WERI-Rb-1 (cell line): ENCODE measurements around the gene THBS4.

Experiments used
- DNase-seq: peaks from one replicate; pipeline ENCODE4 v3.0.0-alpha.2; 2020
- H3K27ac ChIP-seq: fragments of 250-450 bp; sonication (Bioruptor Pico); 2 replicates; pipeline ENCODE4 v1.5.1; 2020; ENCODE audit warnings: mild to moderate bottlenecking, moderate library complexity
- H3K27me3 ChIP-seq: fragments of 250-450 bp; sonication (Bioruptor Pico); 2 replicates; pipeline ENCODE4 v1.5.1; 2021; ENCODE audit warnings: mild to moderate bottlenecking, low read depth, moderate library complexity; ENCODE audit not compliant: insufficient read depth, severe bottlenecking
- H3K36me3 ChIP-seq: fragments of 250-450 bp; sonication (Bioruptor Pico); 2 replicates; pipeline ENCODE4 v1.5.1; 2020; ENCODE audit warnings: mild to moderate bottlenecking, moderate library complexity
- H3K4me3 ChIP-seq: 2 replicates; pipeline ENCODE4 v1.5.1; 2011; ENCODE audit warnings: low read depth, mild to moderate bottlenecking, control low read depth, low read length
- H3K9me3 ChIP-seq: fragments of 250-450 bp; sonication (Bioruptor Pico); 2 replicates; pipeline ENCODE4 v1.5.1; 2021; ENCODE audit warnings: mild to moderate bottlenecking, moderate library complexity; ENCODE audit not compliant: severe bottlenecking
- TF ChIP-seq, protein P1 (sequence below): IDR thresholded peaks from 2 replicates; pipeline ENCODE4 v1.5.1; 2011; ENCODE audit warnings: low read depth, mild to moderate bottlenecking, control low read depth, inconsistent platforms, low read length

THBS4 gene

GRCh38 chr5:80026841-80027240 lies 8.3 kb upstream of the THBS4 start:
- H3K4me3 ChIP-seq, result no peak overlapping the region
- no peaks in the 10 kb centered on the region for H3K36me3 ChIP-seq
- no peaks in the 10 kb centered on the region for H3K9me3 ChIP-seq
- DNase-seq, result no peak
- TF ChIP-seq, protein P1, sequence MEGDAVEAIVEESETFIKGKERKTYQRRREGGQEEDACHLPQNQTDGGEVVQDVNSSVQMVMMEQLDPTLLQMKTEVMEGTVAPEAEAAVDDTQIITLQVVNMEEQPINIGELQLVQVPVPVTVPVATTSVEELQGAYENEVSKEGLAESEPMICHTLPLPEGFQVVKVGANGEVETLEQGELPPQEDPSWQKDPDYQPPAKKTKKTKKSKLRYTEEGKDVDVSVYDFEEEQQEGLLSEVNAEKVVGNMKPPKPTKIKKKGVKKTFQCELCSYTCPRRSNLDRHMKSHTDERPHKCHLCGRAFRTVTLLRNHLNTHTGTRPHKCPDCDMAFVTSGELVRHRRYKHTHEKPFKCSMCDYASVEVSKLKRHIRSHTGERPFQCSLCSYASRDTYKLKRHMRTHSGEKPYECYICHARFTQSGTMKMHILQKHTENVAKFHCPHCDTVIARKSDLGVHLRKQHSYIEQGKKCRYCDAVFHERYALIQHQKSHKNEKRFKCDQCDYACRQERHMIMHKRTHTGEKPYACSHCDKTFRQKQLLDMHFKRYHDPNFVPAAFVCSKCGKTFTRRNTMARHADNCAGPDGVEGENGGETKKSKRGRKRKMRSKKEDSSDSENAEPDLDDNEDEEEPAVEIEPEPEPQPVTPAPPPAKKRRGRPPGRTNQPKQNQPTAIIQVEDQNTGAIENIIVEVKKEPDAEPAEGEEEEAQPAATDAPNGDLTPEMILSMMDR, result no peak
- H3K27ac ChIP-seq, result no peak overlapping the region
- no peaks in the 10 kb centered on the region for H3K27me3 ChIP-seq

DNA sequence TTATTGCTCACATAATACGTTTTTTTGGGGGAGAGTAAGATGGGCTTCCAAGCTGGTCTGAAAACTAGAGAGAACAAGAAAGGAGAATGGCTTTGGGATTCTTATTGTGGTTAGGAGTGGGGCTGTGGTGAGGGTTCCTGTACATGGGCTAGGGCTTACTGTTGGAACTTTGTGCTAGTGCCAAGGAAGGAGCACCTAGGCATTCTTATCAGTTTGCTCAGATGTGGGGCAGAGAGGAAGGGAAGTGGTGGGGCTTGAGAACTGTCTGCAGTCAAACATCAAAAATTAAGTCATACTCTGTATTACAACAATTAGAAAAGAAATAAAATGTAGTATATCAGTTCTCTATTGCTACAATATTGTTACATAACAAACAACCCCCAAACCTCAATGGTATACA lies 4.0 kb upstream of the THBS4 start:
- H3K36me3 ChIP-seq, result no peaks in the 10 kb centered on the region
- no peak overlapping the region for H3K27ac ChIP-seq
- no peak overlapping the region for H3K4me3 ChIP-seq
- no peaks in the 10 kb centered on the region for H3K9me3 ChIP-seq
- no peak for DNase-seq
- no peaks in the 10 kb centered on the region for H3K27me3 ChIP-seq
- TF ChIP-seq, protein P1, result no peak

GRCh38 chr5:80033513-80033912 lies 1.6 kb upstream of the THBS4 start:
- Histone ChIP-seq H3K27ac (no peak overlapping the region), H3K4me3 (no peak overlapping the region), H3K36me3 (no peaks in the 10 kb centered on the region), H3K9me3 (no peaks in the 10 kb centered on the region), H3K27me3 (no peaks in the 10 kb centered on the region)
- TF ChIP-seq, protein P1, result no peak
- DNase-seq, result no peak

GRCh38 chr5:80034559-80034958 lies 589 bp upstream of the THBS4 start:
- no peaks in the 10 kb centered on the region for H3K27me3 ChIP-seq
- no peak for DNase-seq
- no peaks in the 10 kb centered on the region for H3K9me3 ChIP-seq
- peak overlapping the region; percentile 45 for H3K4me3 ChIP-seq
- TF ChIP-seq, protein P1, result no peak
- H3K36me3 ChIP-seq, result no peaks in the 10 kb centered on the region
- no peak overlapping the region for H3K27ac ChIP-seq

DNA sequence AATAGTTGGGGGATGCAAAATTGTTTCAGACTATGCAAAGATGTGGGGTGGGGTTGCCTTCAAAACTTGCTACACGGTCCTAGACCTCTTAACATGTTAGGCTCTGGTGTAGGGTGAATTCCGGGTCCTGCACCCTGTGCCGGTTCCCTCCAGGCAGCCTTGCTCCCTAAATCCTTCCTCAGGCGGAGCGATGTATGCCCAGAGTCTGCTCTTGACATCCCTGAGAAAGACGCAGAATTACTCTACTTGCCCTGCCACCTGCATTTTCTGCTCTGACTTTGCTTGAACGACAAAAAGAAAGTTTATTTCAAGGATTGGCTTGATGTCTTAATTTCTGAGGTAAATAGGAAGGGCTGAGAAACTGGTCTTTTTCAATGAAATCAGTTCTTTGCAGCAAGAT lies 691 bp downstream of the THBS4 start:
- no peak for DNase-seq
- peak overlapping the region; percentile 49 for H3K4me3 ChIP-seq
- no peaks in the 10 kb centered on the region for H3K27me3 ChIP-seq
- no peaks in the 10 kb centered on the region for H3K36me3 ChIP-seq
- H3K27ac ChIP-seq, result no peak overlapping the region
- no peaks in the 10 kb centered on the region for H3K9me3 ChIP-seq
- TF ChIP-seq, protein P1, result no peak

DNA sequence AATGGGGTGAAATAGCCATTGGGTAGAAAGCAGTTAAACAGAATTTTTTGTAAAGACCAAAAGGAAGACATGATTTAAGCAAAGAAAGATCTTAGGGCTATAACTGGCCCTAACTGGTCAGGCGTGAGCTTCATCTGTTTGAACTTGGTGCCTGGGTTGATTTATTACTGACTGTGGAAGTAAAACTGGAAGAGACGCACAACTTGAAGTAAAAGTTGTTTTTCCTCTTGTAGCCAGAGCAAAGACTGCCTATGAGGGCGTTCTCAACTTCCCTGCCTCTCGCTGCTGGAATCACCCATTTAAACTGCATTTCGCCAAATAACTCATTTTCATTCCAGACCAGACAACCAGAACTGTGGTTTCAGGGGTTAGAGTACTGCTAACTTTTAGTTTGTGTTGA lies 1.5 kb downstream of the THBS4 start:
- H3K9me3 ChIP-seq, result no peaks in the 10 kb centered on the region
- no peak overlapping the region for H3K4me3 ChIP-seq
- TF ChIP-seq, protein P1, result no peak
- no peaks in the 10 kb centered on the region for H3K27me3 ChIP-seq
- H3K36me3 ChIP-seq, result no peaks in the 10 kb centered on the region
- no peak overlapping the region for H3K27ac ChIP-seq
- DNase-seq, result no peak
